ENCODE results near the gene DOP1A. TPM values are rescaled to one million over a fixed set of nuclear protein-coding genes. Genes with fewer than 3 reads are reported as not detected.
"Not testable (repeated sequence)": the region's sequence is repeated elsewhere in the genome, so short reads cannot be mapped to it uniquely, and the experiment has no call there.

The DOP1A gene
- total and polyA plus RNA-seq, 4 donors = 34.5 to 79.8 (median 49.6) TPM

- Histone ChIP-seq H3K27ac (ENCODE audit: low read depth, low read length) (no peak overlapping the region), H3K4me3 (ENCODE audit: low read depth, low read length) (no peak overlapping the region), H3K9me3 (ENCODE audit: control insufficient read depth, insufficient read depth, low read length) (no peaks in the 10 kb centered on the region), H3K27me3 (ENCODE audit: control insufficient read depth, insufficient read depth, low read length) (no peaks in the 10 kb centered on the region), H3K36me3 (ENCODE audit: control insufficient read depth, insufficient read depth, low read length) (no peaks in the 10 kb centered on the region), H3K4me1 (ENCODE audit: control insufficient read depth, insufficient read depth, low read length) (peaks cover 15% of the 10 kb centered on the region)
- WGBS (ENCODE audit: insufficient coverage) = no CpG with 5 or more reads among the region's 6 CpGs
- no peak for DNase-seq (ENCODE audit: low read depth in 4 of 6, low spot score in 6 of 6)
Observed at GRCh38 chr6:83190626-83191025, 123.2 kb downstream of the DOP1A start.

- not testable (repeated sequence) for H3K27ac ChIP-seq (ENCODE audit: low read depth, low read length); H3K9me3 ChIP-seq (ENCODE audit: control insufficient read depth, insufficient read depth, low read length); H3K4me3 ChIP-seq (ENCODE audit: low read depth, low read length); DNase-seq (ENCODE audit: low read depth in 4 of 6, low spot score in 6 of 6); H3K27me3 ChIP-seq (ENCODE audit: control insufficient read depth, insufficient read depth, low read length); H3K36me3 ChIP-seq (ENCODE audit: control insufficient read depth, insufficient read depth, low read length)
- H3K4me1 ChIP-seq (ENCODE audit: control insufficient read depth, insufficient read depth, low read length) = peaks cover 15% of the 10 kb centered on the region
- WGBS (ENCODE audit: insufficient coverage) = 88% methylated on average over 11 of the region's 18 CpGs
Observed at GRCh38 chr6:83191974-83192373, 124.5 kb downstream of the DOP1A start.

- peak overlapping the region; percentile 79 for H3K27ac ChIP-seq (ENCODE audit: low read depth, low read length)
- peak overlapping the region; percentile 89 for H3K4me3 ChIP-seq (ENCODE audit: low read depth, low read length)
- peaks cover 3% of the 10 kb centered on the region for H3K36me3 ChIP-seq (ENCODE audit: control insufficient read depth, insufficient read depth, low read length)
- peaks cover 15% of the 10 kb centered on the region for H3K4me1 ChIP-seq (ENCODE audit: control insufficient read depth, insufficient read depth, low read length)
- peak in 1 of 6 donors; percentile 4 for DNase-seq (ENCODE audit: low read depth in 4 of 6, low spot score in 6 of 6)
- WGBS (ENCODE audit: insufficient coverage) = 0% methylated on average over 4 of the region's 4 CpGs
- no peaks in the 10 kb centered on the region for H3K27me3 ChIP-seq (ENCODE audit: control insufficient read depth, insufficient read depth, low read length)
- H3K9me3 ChIP-seq (ENCODE audit: control insufficient read depth, insufficient read depth, low read length) = no peaks in the 10 kb centered on the region
Observed at GRCh38 chr6:83192456-83192855, 125.0 kb downstream of the DOP1A start.

GRCh38 chr6:83192871-83193746 lies 125.6 kb downstream of the DOP1A start, which contains the start of the genes PGM3 and RWDD2A:
Gene PGM3 (minus strand): TSS chr6:83193265. CDS start chr6:83191012, 2,253 bp downstream.
Gene RWDD2A (plus strand): TSS chr6:83193357. CDS start chr6:83194452, 1,095 bp downstream.
- H3K27me3 ChIP-seq (ENCODE audit: control insufficient read depth, insufficient read depth, low read length) = no peaks in the 10 kb centered on the region
- H3K9me3 ChIP-seq (ENCODE audit: control insufficient read depth, insufficient read depth, low read length) = no peaks in the 10 kb centered on the region
- WGBS (ENCODE audit: insufficient coverage) = under 1% methylated on average over 88 of the region's 88 CpGs

GRCh38 chr6:83193747-83194566 lies 126.5 kb downstream of the DOP1A start:
- H3K9me3 ChIP-seq (ENCODE audit: control insufficient read depth, insufficient read depth, low read length) = no peaks in the 10 kb centered on the region
- no peaks in the 10 kb centered on the region for H3K27me3 ChIP-seq (ENCODE audit: control insufficient read depth, insufficient read depth, low read length)
- peaks cover 6% of the 10 kb centered on the region for H3K36me3 ChIP-seq (ENCODE audit: control insufficient read depth, insufficient read depth, low read length)
- WGBS (ENCODE audit: insufficient coverage) = under 1% methylated on average over 38 of the region's 44 CpGs
- peak overlapping the region; percentile 89 for H3K4me3 ChIP-seq (ENCODE audit: low read depth, low read length)
- peak overlapping the region; percentile 78 for H3K27ac ChIP-seq (ENCODE audit: low read depth, low read length)
- DNase-seq (ENCODE audit: low read depth in 4 of 6, low spot score in 6 of 6) = peak in 4 of 6 donors; percentile 29 to 76 (median 52)
- H3K4me1 ChIP-seq (ENCODE audit: control insufficient read depth, insufficient read depth, low read length) = peaks cover 15% of the 10 kb centered on the region

More at GRCh38 chr6:83192871-83193746, 125.6 kb downstream of the DOP1A start, which contains the start of the genes PGM3 and RWDD2A:
- DNase-seq (ENCODE audit: low read depth in 4 of 6, low spot score in 6 of 6) = peak; percentile 80 to 97 (median 86)
- Histone ChIP-seq H3K4me1 (ENCODE audit: control insufficient read depth, insufficient read depth, low read length) (peaks cover 15% of the 10 kb centered on the region), H3K4me3 (ENCODE audit: low read depth, low read length) (peak within 1 kb of the TSS; percentile 89), H3K36me3 (ENCODE audit: control insufficient read depth, insufficient read depth, low read length) (peaks cover 6% of the 10 kb centered on the region), H3K27ac (ENCODE audit: low read depth, low read length) (peak within 1 kb of the TSS; percentile 79)

- WGBS (ENCODE audit: insufficient coverage) = no CpG with 5 or more reads among the region's 4 CpGs
- H3K9me3 ChIP-seq (ENCODE audit: control insufficient read depth, insufficient read depth, low read length) = no peaks in the 10 kb centered on the region
- no peak for DNase-seq (ENCODE audit: low read depth in 4 of 6, low spot score in 6 of 6)
- H3K4me3 ChIP-seq (ENCODE audit: low read depth, low read length) = no peak overlapping the region
- no peaks in the 10 kb centered on the region for H3K27me3 ChIP-seq (ENCODE audit: control insufficient read depth, insufficient read depth, low read length)
- peaks cover 7% of the 10 kb centered on the region for H3K4me1 ChIP-seq (ENCODE audit: control insufficient read depth, insufficient read depth, low read length)
- H3K36me3 ChIP-seq (ENCODE audit: control insufficient read depth, insufficient read depth, low read length) = peaks cover 6% of the 10 kb centered on the region
- H3K27ac ChIP-seq (ENCODE audit: low read depth, low read length) = no peak overlapping the region
Observed at GRCh38 chr6:83198486-83199172, 131.2 kb downstream of the DOP1A start.

GRCh38 chr6:83199173-83199862 lies 131.8 kb downstream of the DOP1A start:
- Histone ChIP-seq H3K27ac (ENCODE audit: low read depth, low read length) (no peak overlapping the region), H3K4me3 (ENCODE audit: low read depth, low read length) (no peak overlapping the region), H3K36me3 (ENCODE audit: control insufficient read depth, insufficient read depth, low read length) (peaks cover 6% of the 10 kb centered on the region), H3K9me3 (ENCODE audit: control insufficient read depth, insufficient read depth, low read length) (no peaks in the 10 kb centered on the region), H3K27me3 (ENCODE audit: control insufficient read depth, insufficient read depth, low read length) (no peaks in the 10 kb centered on the region), H3K4me1 (ENCODE audit: control insufficient read depth, insufficient read depth, low read length) (peaks cover under 1% of the 10 kb centered on the region)
- WGBS (ENCODE audit: insufficient coverage) = 83% methylated on average over 1 of the region's 5 CpGs
- DNase-seq (ENCODE audit: low read depth in 4 of 6, low spot score in 6 of 6) = no peak

- H3K9me3 ChIP-seq (ENCODE audit: control insufficient read depth, insufficient read depth, low read length) = no peaks in the 10 kb centered on the region
- H3K4me1 ChIP-seq (ENCODE audit: control insufficient read depth, insufficient read depth, low read length) = no peaks in the 10 kb centered on the region
- no peak for DNase-seq (ENCODE audit: low read depth in 4 of 6, low spot score in 6 of 6)
- WGBS (ENCODE audit: insufficient coverage) = no CpG with 5 or more reads among the region's 2 CpGs
- H3K4me3 ChIP-seq (ENCODE audit: low read depth, low read length) = no peak overlapping the region
- H3K36me3 ChIP-seq (ENCODE audit: control insufficient read depth, insufficient read depth, low read length) = peaks cover 6% of the 10 kb centered on the region
- H3K27ac ChIP-seq (ENCODE audit: low read depth, low read length) = no peak overlapping the region
- H3K27me3 ChIP-seq (ENCODE audit: control insufficient read depth, insufficient read depth, low read length) = no peaks in the 10 kb centered on the region
Observed at GRCh38 chr6:83199863-83200225, 132.4 kb downstream of the DOP1A start.

- Histone ChIP-seq H3K9me3 (ENCODE audit: control insufficient read depth, insufficient read depth, low read length) (no peaks in the 10 kb centered on the region), H3K4me3 (ENCODE audit: low read depth, low read length) (no peak overlapping the region), H3K27me3 (ENCODE audit: control insufficient read depth, insufficient read depth, low read length) (no peaks in the 10 kb centered on the region), H3K4me1 (ENCODE audit: control insufficient read depth, insufficient read depth, low read length) (no peaks in the 10 kb centered on the region), H3K36me3 (ENCODE audit: control insufficient read depth, insufficient read depth, low read length) (peaks cover 3% of the 10 kb centered on the region), H3K27ac (ENCODE audit: low read depth, low read length) (no peak overlapping the region)
- 60% methylated on average over 1 of the region's 4 CpGs for WGBS (ENCODE audit: insufficient coverage)
- DNase-seq (ENCODE audit: low read depth in 4 of 6, low spot score in 6 of 6) = no peak
Observed at GRCh38 chr6:83202031-83202430, 134.6 kb downstream of the DOP1A start.
